A673 (cell line): Measurements from ENCODE around the gene SRRM4. TPM values are rescaled to one million over a fixed set of nuclear protein-coding genes. Genes with fewer than 3 reads are reported as not detected.

Experiments used
- BruUV-seq: library from RNA; stranded (reverse); fragments of 400-500 nt; replicated peaks from 2 replicates; lab custom pipeline; 2021; lab: Mats Ljungman, UMichigan
- CTCF ChIA-PET: fragments of 300-600 bp; sonication (Branson Sonifier 250); formaldehyde crosslinking; loops from one replicate; lab custom pipeline; 2022; ENCODE audit warnings: antibody characterized with exemption; lab: Charles Lee
- POLR2A ChIA-PET: fragments of 300-600 bp; sonication (Branson Sonifier 250); formaldehyde crosslinking; loops from one replicate; lab custom pipeline; 2022; ENCODE audit warnings: antibody characterized with exemption; ENCODE audit not compliant: low non-redundant PET; lab: Charles Lee
- DNase-seq: peaks from one replicate; pipeline ENCODE4 v3.0.0-alpha.2; 2015; ENCODE audit warnings: low spot score
- H3K27ac ChIP-seq: fragments of 200-600 bp; sonication (generic); 2 replicates; pipeline ENCODE4 v1.5.1; 2016; ENCODE audit warnings: mixed run types, low read depth, mild to moderate bottlenecking, mixed read lengths, antibody characterized with exemption, low read length; ENCODE audit not compliant: poor library complexity, severe bottlenecking
- H3K27me3 ChIP-seq: fragments of 200-600 bp; sonication (generic); replicated peaks from 2 replicates; pipeline ENCODE4 v1.6.1; 2017; ENCODE audit warnings: mixed run types, low read depth, mild to moderate bottlenecking, mixed read lengths, antibody characterized with exemption, low read length; ENCODE audit not compliant: insufficient read depth, poor library complexity
- H3K36me3 ChIP-seq: fragments of 200-600 bp; sonication (generic); 2 replicates; pipeline ENCODE4 v1.6.1; 2016; ENCODE audit warnings: mixed run types, mild to moderate bottlenecking, mixed read lengths, antibody characterized with exemption, low read length; ENCODE audit not compliant: insufficient read depth, poor library complexity, severe bottlenecking
- H3K4me1 ChIP-seq: fragments of 200-600 bp; sonication (generic); 2 replicates; pipeline ENCODE4 v1.6.1; 2017; ENCODE audit warnings: mixed run types, mild to moderate bottlenecking, mixed read lengths, antibody characterized with exemption, low read length; ENCODE audit not compliant: insufficient read depth, poor library complexity, severe bottlenecking
- H3K4me3 ChIP-seq: fragments of 200-600 bp; sonication (generic); 2 replicates; pipeline ENCODE4 v1.5.1; 2016; ENCODE audit warnings: low read depth, mixed run types, mild to moderate bottlenecking, mixed read lengths, low read length; ENCODE audit not compliant: poor library complexity, severe bottlenecking
- H3K9me3 ChIP-seq: fragments of 200-600 bp; sonication (generic); 2 replicates; pipeline ENCODE4 v1.6.1; 2016; ENCODE audit warnings: mixed run types, low read depth, mild to moderate bottlenecking, mixed read lengths, antibody characterized with exemption, low read length; ENCODE audit not compliant: poor library complexity, severe bottlenecking
- CTCF ChIP-seq: fragments of 300-800, 200-600 bp; sonication (generic); conservative IDR thresholded peaks from 2 replicates; pipeline ENCODE4 v1.5.1; 2017; ENCODE audit warnings: low read depth, mild to moderate bottlenecking, antibody characterized with exemption, low read length, moderate library complexity, mixed read lengths
- EZH2 ChIP-seq: fragments of 200-600 bp; sonication (generic); IDR thresholded peaks from 2 replicates; pipeline ENCODE4 v1.6.1; 2017; ENCODE audit warnings: borderline replicate concordance, low read depth, mild to moderate bottlenecking, mixed read lengths, antibody characterized with exemption, low read length; ENCODE audit not compliant: poor library complexity, severe bottlenecking
- intact Hi-C: fragments of 100-400 bp; cut with micrococcal nuclease; formaldehyde crosslinking; loops from one replicate; pipeline ENCODE4 v1.10.0; 2022; ENCODE audit not compliant: unreplicated experiment
- total RNA-seq: library from RNA; stranded (reverse); gene quantifications from 2 replicates; pipeline ENCODE4 v1.2.3, GENCODE V29; 2021

Gene SRRM4
- total RNA-seq, 1 experiment from 2014 or later, result not detected

GRCh38 chr12:119153477-119154434 lies 172.4 kb downstream of the SRRM4 start:
- Histone ChIP-seq H3K9me3 (no peaks in the 10 kb centered on the region), H3K4me1 (no peaks in the 10 kb centered on the region), H3K27ac (no peak overlapping the region), H3K4me3 (no peak overlapping the region), H3K27me3 (peaks cover 10% of the 10 kb centered on the region), H3K36me3 (no peaks in the 10 kb centered on the region)
- no peak for TF ChIP-seq EZH2
- no peak for TF ChIP-seq CTCF
- POLR2A ChIA-PET, result no interaction called here
- CTCF ChIA-PET, result no interaction called here
- DNase-seq, result peak; percentile 25
- BruUV-seq, result no TSS peak
- intact Hi-C loops, result no loop called here

GRCh38 chr12:119154435-119154818 lies 173.1 kb downstream of the SRRM4 start:
- peaks cover 8% of the 10 kb centered on the region for H3K27me3 ChIP-seq
- peak; percentile 7 for DNase-seq
- H3K36me3 ChIP-seq, result no peaks in the 10 kb centered on the region
- H3K9me3 ChIP-seq, result no peaks in the 10 kb centered on the region
- H3K27ac ChIP-seq, result no peak overlapping the region
- TF ChIP-seq EZH2 (no peak), CTCF (no peak)
- H3K4me1 ChIP-seq, result no peaks in the 10 kb centered on the region
- H3K4me3 ChIP-seq, result no peak overlapping the region
- ChIA-PET CTCF (no interaction called here), POLR2A (interaction anchor here (0.6 kb wide), 1 partner anchor 411 kb away, joined by 3 read pairs; no protein-coding TSS in a partner anchor)
- intact Hi-C loops, result no loop called here
- BruUV-seq, result no TSS peak

GRCh38 chr12:119156401-119157044 lies 175.2 kb downstream of the SRRM4 start:
- Histone ChIP-seq H3K27ac (no peak overlapping the region), H3K4me3 (no peak overlapping the region), H3K36me3 (no peaks in the 10 kb centered on the region), H3K9me3 (no peaks in the 10 kb centered on the region), H3K4me1 (no peaks in the 10 kb centered on the region), H3K27me3 (peaks cover 23% of the 10 kb centered on the region)
- BruUV-seq, result no TSS peak
- intact Hi-C loops, result no loop called here
- DNase-seq, result no peak
- CTCF ChIA-PET, result no interaction called here
- TF ChIP-seq CTCF, result 0 out of 2 replicates have a peak, but pooled peaks have one; percentile 19
- no peak for TF ChIP-seq EZH2
- POLR2A ChIA-PET, result no interaction called here
